Dermis blood vessel endothelial cell (primary cell): ENCODE results near the gene GATA6. TPM values are rescaled to one million over a fixed set of nuclear protein-coding genes. Genes with fewer than 3 reads are reported as not detected.

ENCODE experiments used
- DNase-seq: peaks from one replicate; pipeline ENCODE4 v3.0.0; 2010
- total RNA-seq: library from RNA; depleted of rRNA; stranded (reverse); fragments of >200 nt; gene quantifications from 2 replicates; pipeline ENCODE4 v1.2.3, GENCODE V29; 2014

Gene GATA6
- total RNA-seq, 1 donor from 2014 or later: 0.51 TPM

DNA sequence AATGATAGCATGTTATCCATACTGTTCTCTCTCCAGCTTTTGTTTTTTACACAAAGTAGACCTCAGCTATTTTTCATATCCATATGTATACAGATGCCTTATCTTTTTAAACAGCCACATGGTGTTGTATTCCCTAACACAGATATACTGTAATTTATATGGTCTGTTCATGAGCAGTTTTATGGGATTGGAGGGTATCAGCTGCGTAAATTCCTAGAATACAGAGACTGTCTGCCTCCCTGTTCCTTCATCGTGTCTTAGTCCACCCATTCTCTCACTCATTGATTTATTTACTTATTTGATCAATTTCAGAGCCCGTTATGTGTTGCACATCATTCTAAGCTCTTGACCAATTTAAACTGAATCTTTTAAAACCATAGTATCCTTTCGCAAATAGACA is 80.6 kb downstream of the GATA6 start:
- no peak for DNase-seq

DNA sequence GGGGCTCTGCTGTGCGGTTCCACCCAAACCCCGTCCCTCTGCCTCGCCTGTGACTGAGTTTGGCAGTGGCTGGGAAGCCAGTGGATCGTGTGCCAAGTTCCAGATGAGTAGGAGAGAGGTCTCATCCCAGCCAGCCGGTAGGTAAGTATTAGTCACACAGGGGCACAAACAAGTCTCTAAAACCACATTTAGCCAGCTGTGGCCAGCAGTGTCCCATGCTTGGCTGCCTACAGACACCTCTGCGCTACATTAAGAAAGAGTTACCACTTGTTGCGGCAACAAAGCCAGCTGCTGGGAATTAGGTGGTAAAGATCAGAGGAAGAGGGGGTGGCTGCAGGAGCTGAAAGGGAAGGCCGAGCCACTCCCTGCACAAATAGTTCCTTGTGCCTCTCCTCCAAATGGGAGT is 81.2 kb downstream of the GATA6 start:
- no peak for DNase-seq

Other genes starting within 250 kb of the GATA6 start
- not detected in 2 replicates for gene CTAGE1, start 248.3 kb downstream of the GATA6 start, total RNA-seq